Osteoblast (primary cell): ENCODE data around the gene PRKAG2. TPM values are rescaled to one million over a fixed set of nuclear protein-coding genes. Genes with fewer than 3 reads are reported as not detected.

Experiments used
- DNase-seq: peaks from one replicate; pipeline ENCODE4 v3.0.0; 2011; ENCODE audit warnings: low spot score, mixed read lengths; ENCODE audit not compliant: insufficient read length; ENCODE audit errors: missing footprints
- H2AFZ ChIP-seq: 2 replicates; pipeline ENCODE4 v1.6.0; 2011; ENCODE audit warnings: mild to moderate bottlenecking, low read length
- H3K27ac ChIP-seq: 2 replicates; pipeline ENCODE4 v1.5.1; 2011; ENCODE audit warnings: mild to moderate bottlenecking, low read depth, low read length, moderate library complexity
- H3K27me3 ChIP-seq: 2 replicates; pipeline ENCODE4 v1.6.0; 2012; ENCODE audit warnings: mild to moderate bottlenecking, control low read depth, inconsistent platforms, low read length, moderate library complexity; ENCODE audit not compliant: insufficient read depth
- H3K36me3 ChIP-seq: 2 replicates; pipeline ENCODE4 v1.5.1; 2011; ENCODE audit warnings: mild to moderate bottlenecking, low read length, control low read depth, moderate library complexity; ENCODE audit not compliant: insufficient read depth
- H3K4me1 ChIP-seq: 2 replicates; pipeline ENCODE4 v1.5.1; 2011; ENCODE audit warnings: mild to moderate bottlenecking, low read length, control low read depth, moderate library complexity; ENCODE audit not compliant: insufficient read depth
- H3K4me2 ChIP-seq: 2 replicates; pipeline ENCODE4 v1.6.0; 2011; ENCODE audit warnings: mild to moderate bottlenecking, low read length; ENCODE audit not compliant: insufficient read depth
- H3K4me3 ChIP-seq: fragments of 200-600 bp; sonication (generic); 3 replicates; pipeline ENCODE4 v1.5.1; 2012; ENCODE audit warnings: mild to moderate bottlenecking, low read length, inconsistent platforms; ENCODE audit not compliant: insufficient read depth
- H3K79me2 ChIP-seq: 2 replicates; pipeline ENCODE4 v1.6.0; 2012; ENCODE audit warnings: mild to moderate bottlenecking, low read length, control low read depth, inconsistent platforms; ENCODE audit not compliant: insufficient read depth
- H3K9me3 ChIP-seq: 2 replicates; pipeline ENCODE4 v1.5.1; 2011; ENCODE audit warnings: low read depth, low read length, control low read depth
- H4K20me1 ChIP-seq: 2 replicates; pipeline ENCODE4 v1.6.0; 2012; ENCODE audit warnings: mild to moderate bottlenecking, low read length, control low read depth; ENCODE audit not compliant: insufficient read depth
- CTCF ChIP-seq: IDR thresholded peaks from 2 replicates; pipeline ENCODE4 v1.5.1; 2011; ENCODE audit warnings: mild to moderate bottlenecking, low read depth, low read length, moderate library complexity; ENCODE audit errors: extremely low read depth
- total RNA-seq: library from RNA; depleted of rRNA; stranded (reverse); fragments of >200 nt; gene quantifications from 2 replicates; pipeline ENCODE4 v1.2.3, GENCODE V29; 2012

PRKAG2 gene
- total RNA-seq, 1 donor: 20.6 TPM

GRCh38 chr7:151725844-151726651 is 150.9 kb downstream of the PRKAG2 start:
- no peak overlapping the region for H2AFZ ChIP-seq
- no peaks in the 10 kb centered on the region for H3K36me3 ChIP-seq
- no peak overlapping the region for H3K4me3 ChIP-seq
- no peak overlapping the region for H3K4me2 ChIP-seq
- peaks cover 11% of the 10 kb centered on the region for H3K4me1 ChIP-seq
- H4K20me1 ChIP-seq: no peaks in the 10 kb centered on the region
- DNase-seq: peak; percentile 87
- H3K27ac ChIP-seq: no peak overlapping the region
- TF ChIP-seq CTCF: no peak
- H3K27me3 ChIP-seq: no peaks in the 10 kb centered on the region
- H3K9me3 ChIP-seq: no peaks in the 10 kb centered on the region
- no peaks in the 10 kb centered on the region for H3K79me2 ChIP-seq

GRCh38 chr7:151724920-151725584 is 151.9 kb downstream of the PRKAG2 start:
- Histone ChIP-seq H3K27me3 (no peaks in the 10 kb centered on the region), H3K4me2 (no peak overlapping the region), H3K4me1 (peaks cover 11% of the 10 kb centered on the region), H2AFZ (no peak overlapping the region), H4K20me1 (no peaks in the 10 kb centered on the region), H3K4me3 (no peak overlapping the region), H3K79me2 (no peaks in the 10 kb centered on the region), H3K9me3 (no peaks in the 10 kb centered on the region), H3K36me3 (no peaks in the 10 kb centered on the region), H3K27ac (no peak overlapping the region)
- peak; percentile 43 for DNase-seq
- TF ChIP-seq CTCF: no peak

DNA sequence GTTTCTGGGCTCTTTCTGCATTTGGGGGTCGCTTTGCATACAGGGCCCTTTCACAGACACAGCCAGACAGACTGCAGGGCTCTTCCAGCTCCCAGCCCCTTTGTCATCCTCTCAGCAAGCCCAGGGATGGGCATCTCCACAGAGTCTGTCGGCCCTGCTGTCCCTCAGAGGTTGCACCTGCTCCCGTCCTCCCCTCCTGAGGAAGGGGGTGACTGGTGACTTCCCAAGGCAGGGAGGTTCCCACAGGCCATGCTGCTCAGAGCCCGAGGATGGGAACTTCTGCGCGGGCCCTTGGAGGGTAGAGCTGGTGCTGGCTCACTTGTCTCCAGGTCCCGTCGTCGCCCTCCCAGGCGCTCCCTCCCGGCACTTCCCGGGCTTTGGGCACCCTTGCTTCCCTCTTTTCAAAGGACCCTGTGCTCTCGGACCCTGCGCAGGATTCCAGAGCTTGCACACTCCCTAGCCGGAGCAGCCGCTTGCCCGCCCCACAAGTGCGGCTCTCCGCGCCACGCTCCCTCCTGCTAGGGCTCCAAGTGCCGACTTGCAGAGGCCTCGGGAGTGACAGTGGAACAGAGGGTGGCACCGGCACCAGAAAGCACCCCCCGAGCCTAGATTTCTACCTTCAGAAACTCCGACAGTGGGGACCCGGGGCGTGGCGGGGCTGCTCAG is 152.5 kb downstream of the PRKAG2 start:
- no peak overlapping the region for H2AFZ ChIP-seq
- DNase-seq: peak; percentile 73
- no peaks in the 10 kb centered on the region for H3K27me3 ChIP-seq
- H3K79me2 ChIP-seq: no peaks in the 10 kb centered on the region
- no peak for TF ChIP-seq CTCF
- H3K4me2 ChIP-seq: no peak overlapping the region
- no peaks in the 10 kb centered on the region for H4K20me1 ChIP-seq
- peaks cover 11% of the 10 kb centered on the region for H3K4me1 ChIP-seq
- H3K27ac ChIP-seq: no peak overlapping the region
- no peaks in the 10 kb centered on the region for H3K36me3 ChIP-seq
- no peak overlapping the region for H3K4me3 ChIP-seq
- H3K9me3 ChIP-seq: no peaks in the 10 kb centered on the region

DNA sequence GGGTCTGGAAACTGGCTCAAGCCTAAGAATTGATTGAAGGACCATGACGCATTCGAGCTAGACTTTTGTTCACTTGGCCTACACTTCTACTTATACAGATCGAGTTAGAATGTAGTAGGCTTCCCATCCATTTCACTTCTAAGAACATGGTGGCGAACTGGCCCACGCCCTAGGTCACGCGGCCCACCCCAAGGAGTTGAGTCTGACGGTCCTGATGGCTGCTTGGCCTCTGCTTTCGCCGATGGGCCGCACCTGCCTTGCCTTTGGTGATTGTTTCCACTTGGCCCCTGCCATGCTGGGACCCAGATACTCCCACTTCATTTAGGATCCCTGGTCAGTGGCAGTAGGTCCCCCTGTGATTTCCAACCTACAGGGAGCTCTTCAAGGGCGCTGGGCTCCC is 153.6 kb downstream of the PRKAG2 start:
- no peaks in the 10 kb centered on the region for H3K79me2 ChIP-seq
- H3K4me2 ChIP-seq: no peak overlapping the region
- H2AFZ ChIP-seq: no peak overlapping the region
- H3K27ac ChIP-seq: no peak overlapping the region
- H3K36me3 ChIP-seq: no peaks in the 10 kb centered on the region
- no peaks in the 10 kb centered on the region for H4K20me1 ChIP-seq
- H3K9me3 ChIP-seq: no peaks in the 10 kb centered on the region
- no peak for TF ChIP-seq CTCF
- peak; percentile 21 for DNase-seq
- peaks cover 11% of the 10 kb centered on the region for H3K4me1 ChIP-seq
- no peak overlapping the region for H3K4me3 ChIP-seq
- H3K27me3 ChIP-seq: no peaks in the 10 kb centered on the region
